K562 (cell line): ENCODE results near the gene KRT83. TPM values are rescaled to one million over a fixed set of nuclear protein-coding genes. Genes with fewer than 3 reads are reported as not detected.

Experiments
- ATAC-seq: fragments of 200-7000 bp; cut with Tn5 transposase; 3 replicates; pipeline ENCODE4 v1.9.1; 2020; ENCODE audit warnings: moderate library complexity
- BruUV-seq: library from RNA; stranded (reverse); fragments of 400-500 nt; replicated peaks from 2 replicates; lab custom pipeline; 2021; lab: Mats Ljungman, UMichigan
- CTCF ChIA-PET: fragments of 300-600 bp; formaldehyde crosslinking; extraction: SDS; loops from one replicate; lab custom pipeline; 2021; ENCODE audit warnings: low intra/inter-chr PET ratio; lab: Yijun Ruan, JAX
- POLR2A ChIA-PET: fragments of 300-600, 350-650 bp; sonication (Branson Sonifier 250); formaldehyde crosslinking; extraction: SDS; loops from one replicate; lab custom pipeline; 2021; ENCODE audit warnings: antibody characterized with exemption, inconsistent platforms; lab: Yijun Ruan, JAX
- DNase-seq, 4 experiments: peaks; one replicate each; pipeline versions ENCODE4 v3.0.0 to v3.0.0-alpha.2; 2011 to 2018; ENCODE audit warnings: low spot score in 3 of 4, mixed read lengths in 3 of 4; ENCODE audit errors: extremely low read depth in 1 of 4
- FAIRE-seq: peaks from 2 replicates; lab custom pipeline; 2011; peaks lifted over from hg19 to GRCh38; lab: Jason Lieb, UNC
- H2AFZ ChIP-seq: 2 replicates; pipeline ENCODE4 v1.6.0; 2011; ENCODE audit warnings: low read depth, low read length, control low read depth, inconsistent platforms
- H3K27ac ChIP-seq: fragments of 200-600 bp; 3 replicates; pipeline ENCODE4 v1.8.0; 2011; ENCODE audit warnings: low read depth, mild to moderate bottlenecking, control low read depth, inconsistent platforms, low read length, moderate library complexity, mixed read lengths; ENCODE audit errors: extremely low read depth
- H3K27me3 ChIP-seq, 2 experiments: fragments of 300-600 bp in 1 of 2; 2 replicates in 1 of 2; 3 replicates in 1 of 2; pipeline versions ENCODE4 v1.6.0 to v1.8.0; 2011; ENCODE audit warnings: inconsistent platforms in 2 of 2, low read length in 2 of 2, mild to moderate bottlenecking in 1 of 2, mixed read lengths in 1 of 2, moderate library complexity in 1 of 2; ENCODE audit not compliant: control insufficient read depth in 2 of 2, insufficient read depth in 2 of 2
- H3K36me3 ChIP-seq: fragments of 300-600 bp; 3 replicates; pipeline ENCODE4 v1.8.0; 2011; ENCODE audit warnings: mild to moderate bottlenecking, low read length, inconsistent platforms; ENCODE audit not compliant: control insufficient read depth, insufficient read depth
- H3K4me1 ChIP-seq, 2 experiments: fragments of 200-600 bp in 1 of 2; replicated peaks in 1 of 2; 2 replicates in 1 of 2; 3 replicates in 1 of 2; pipeline versions ENCODE4 v1.5.1 to v1.8.0; 2011; ENCODE audit warnings: inconsistent platforms in 2 of 2, low read length in 2 of 2, mild to moderate bottlenecking in 1 of 2, mixed read lengths in 1 of 2, moderate library complexity in 1 of 2; ENCODE audit not compliant: control insufficient read depth in 2 of 2, insufficient read depth in 2 of 2
- H3K4me2 ChIP-seq: 2 replicates; pipeline ENCODE4 v1.6.1; 2011; ENCODE audit warnings: low read length, control low read depth, inconsistent platforms, mixed read lengths; ENCODE audit not compliant: insufficient read depth
- H3K4me3 ChIP-seq: fragments of 200-600 bp; sonication (generic), shearing (Covaris generic); 2 replicates; pipeline ENCODE4 v1.5.1; 2016; ENCODE audit warnings: control low read depth, inconsistent platforms
- H3K79me2 ChIP-seq: fragments of 200-600 bp; 3 replicates; pipeline ENCODE4 v1.8.0; 2011; ENCODE audit warnings: low read length, inconsistent platforms; ENCODE audit not compliant: control insufficient read depth, insufficient read depth
- H3K9ac ChIP-seq, 2 experiments: 2 replicates each; pipeline versions ENCODE4 v1.6.0 to v1.6.1; 2011; ENCODE audit warnings: low read depth in 2 of 2, low read length in 2 of 2, control low read depth in 1 of 2, inconsistent platforms in 1 of 2, mild to moderate bottlenecking in 1 of 2, mixed read lengths in 1 of 2; ENCODE audit not compliant: insufficient read depth in 1 of 2
- H3K9me1 ChIP-seq: one replicate; pipeline ENCODE4 v1.6.0; 2011; ENCODE audit warnings: inconsistent platforms, mild to moderate bottlenecking, low read length, moderate library complexity; ENCODE audit not compliant: control insufficient read depth, insufficient read depth
- H3K9me3 ChIP-seq: replicated peaks from 2 replicates; pipeline ENCODE4 v1.5.1; 2011; ENCODE audit warnings: low read depth, low read length, inconsistent platforms; ENCODE audit not compliant: control insufficient read depth, insufficient read depth
- H4K20me1 ChIP-seq: replicated peaks from 2 replicates; pipeline ENCODE4 v1.6.1; 2011; ENCODE audit warnings: low read length, inconsistent platforms, mixed read lengths; ENCODE audit not compliant: control insufficient read depth, insufficient read depth
- FUS ChIP-seq: fragments of 200-400 bp; formaldehyde crosslinking; optimal IDR thresholded peaks from 2 replicates; pipeline ENCODE3; 2017; ENCODE audit warnings: low read depth, low read length
- IRF9 ChIP-seq: fragments of 450-650 bp; IDR thresholded peaks from 2 replicates; pipeline ENCODE4 v1.6.1; 2016; ENCODE audit warnings: missing biosample characterization, missing genetic modification characterization
- NFATC3 ChIP-seq: fragments of 450-650 bp; IDR thresholded peaks from 2 replicates; pipeline ENCODE4 v1.6.1; 2017; ENCODE audit warnings: mild to moderate bottlenecking
- RNF219 ChIP-seq: fragments of 250-450 bp; sonication (Bioruptor Pico); IDR thresholded peaks from 2 replicates; pipeline ENCODE4 v1.5.0; 2022; ENCODE audit warnings: mild to moderate bottlenecking
- ZNF316 ChIP-seq: fragments of 450-650 bp; IDR thresholded peaks from 2 replicates; pipeline ENCODE4 v1.6.1; 2016
- WGBS: fragments of 100-300 bp; shearing (Covaris generic); methylation state at CpG from one replicate; pipeline ENCODE4 v1.1.6; 2016; ENCODE audit warnings: low coverage, mixed read lengths; ENCODE audit not compliant: insufficient coverage; ENCODE audit errors: missing lambda C conversion rate; 5-methylcytosine and 5-hydroxymethylcytosine counted together
- in situ Hi-C: fragments of 300-500 bp; cut with MboI; formaldehyde crosslinking; loops from 4 replicates; pipeline ENCODE4 v1.15.0; 2018; ENCODE audit warnings: inconsistent platforms, mixed read lengths
- intact Hi-C: fragments of 100-400 bp; cut with micrococcal nuclease; formaldehyde crosslinking; loops from 2 replicates; pipeline ENCODE4 v1.14.2; 2022
- polyA plus RNA-seq, 8 experiments: library from polyadenylated mRNA; depleted of rRNA in 4 of 8; stranded (reverse) in 5 of 8; unstranded in 3 of 8; fragments of >200 nt; fragmentation: Nextera tagmentation in 2 of 8; fragmentation: Illumina TruSeq in 1 of 8; extraction: Ambion mirVana in 2 of 8; extraction: Trizol in 1 of 8; gene quantifications; 2 replicates each; pipeline versions ENCODE4 v1.2.1 to v1.2.3, GENCODE V29; 2011 to 2014; ENCODE audit warnings: inconsistent platforms in 1 of 8, missing spikeins in 1 of 8
- total RNA-seq, 7 experiments: library from RNA; depleted of rRNA in 6 of 7; stranded (reverse); fragments of >200 nt in 6 of 7; fragmentation: Illumina TruSeq in 2 of 7; extraction: Trizol in 2 of 7; gene quantifications; 2 replicates each; pipeline versions ENCODE4 v1.2.1 to v1.2.3, GENCODE V29; 2011 to 2021; ENCODE audit warnings: low replicate concordance in 1 of 7

Gene KRT83
- total and polyA plus RNA-seq, 9 of the 15 experiments (the other 6 are each of a cell fraction or from before 2014, with no cell fraction given), result not detected

GRCh38 chr12:52361553-52361952, 40.4 kb upstream of the KRT83 start:
- CTCF ChIA-PET, result no interaction called here
- ATAC-seq, result no peak
- BruUV-seq, result no TSS peak

More at GRCh38 chr12:52361553-52361952, 40.4 kb upstream of the KRT83 start:
- in situ Hi-C loops, result no loop called here
- H3K9ac ChIP-seq, result no peak overlapping the region
- TF ChIP-seq NFATC3 (no peak), RNF219 (no peak), FUS (no peak), IRF9 (no peak), ZNF316 (peak; percentile 34; the same call in 1 of the 2 replicates)
- TF ChIP-seq, all 486 proteins: peak for 1
- H3K4me3 ChIP-seq, result no peak overlapping the region
- POLR2A ChIA-PET, result interaction anchor here (0.6 kb wide), 1 partner anchor 24 kb away, joined by 3 read pairs; the partner anchor contains the start of gene KRT84
- no peaks in the 10 kb centered on the region for H3K9me1 ChIP-seq
- peaks cover 5% of the 10 kb centered on the region; the same call in 1 of the 2 replicates for H4K20me1 ChIP-seq
- H3K4me2 ChIP-seq, result no peak overlapping the region
- H3K79me2 ChIP-seq, result no peaks in the 10 kb centered on the region
- no peak for DNase-seq
- no peaks in the 10 kb centered on the region for H3K36me3 ChIP-seq
- intact Hi-C loops, result loop anchor here (10.0 kb wide), 1 partner anchor 207 kb away; no protein-coding TSS in a partner anchor
- H3K27me3 ChIP-seq, result peaks cover 19 to 55% of the 10 kb centered on the region in 2 experiments; a peak in 4 of 5 replicates
- H3K27ac ChIP-seq, result no peak overlapping the region
- H3K4me1 ChIP-seq, result no peaks in the 10 kb centered on the region
- H2AFZ ChIP-seq, result no peak overlapping the region
- FAIRE-seq, result no peak
- no peaks in the 10 kb centered on the region for H3K9me3 ChIP-seq
- 0% methylated on average over 1 of the region's 1 CpG for WGBS
